Kidney (tissue), 14 donors: ENCODE results near the gene MEF2D. TPM values are rescaled to one million over a fixed set of nuclear protein-coding genes. Genes with fewer than 3 reads are reported as not detected.

Experiments
- DNase-seq, 5 donors: peaks; one replicate each; pipeline ENCODE4 v3.0.0-alpha.2; 2013 to 2020
- FAIRE-seq: peaks from 2 replicates; lab custom pipeline; 2012; peaks lifted over from hg19 to GRCh38; lab: Jason Lieb, UNC
- H3K27ac ChIP-seq, 2 donors: one replicate each; pipeline ENCODE4 v1.7.0; 2013; ENCODE audit warnings: low read depth in 2 of 2, low read length in 2 of 2, inconsistent platforms in 1 of 2
- H3K27me3 ChIP-seq: one replicate; pipeline ENCODE4 v1.7.1; 2013; ENCODE audit warnings: low read length, inconsistent platforms; ENCODE audit not compliant: control insufficient read depth, insufficient read depth
- H3K36me3 ChIP-seq, 3 donors: one replicate each; pipeline versions ENCODE4 v1.7.0 to v1.7.1; 2013; ENCODE audit warnings: low read length in 3 of 3, control low read depth in 1 of 3, inconsistent platforms in 1 of 3; ENCODE audit not compliant: insufficient read depth in 3 of 3, control insufficient read depth in 2 of 3
- H3K4me1 ChIP-seq, 3 donors: one replicate each; pipeline versions ENCODE4 v1.7.0 to v1.7.1; 2013; ENCODE audit warnings: low read length in 3 of 3, inconsistent platforms in 1 of 3, low read depth in 1 of 3; ENCODE audit not compliant: control insufficient read depth in 2 of 3, insufficient read depth in 2 of 3
- H3K4me3 ChIP-seq, 3 donors: one replicate each; pipeline versions ENCODE4 v1.7.0 to v1.8.1; 2013; ENCODE audit warnings: low read length in 3 of 3, control low read depth in 1 of 3, inconsistent platforms in 1 of 3
- H3K9ac ChIP-seq, 3 donors: one replicate each; pipeline versions ENCODE4 v1.7.0 to v1.7.1; 2013; ENCODE audit warnings: low read length in 3 of 3, control low read depth in 1 of 3, inconsistent platforms in 1 of 3
- H3K9me3 ChIP-seq, 3 donors: one replicate each; pipeline versions ENCODE4 v1.7.0 to v1.7.1; 2013; ENCODE audit warnings: low read length in 3 of 3, control low read depth in 1 of 3, inconsistent platforms in 1 of 3; ENCODE audit not compliant: control insufficient read depth in 2 of 3, insufficient read depth in 1 of 3
- CTCF ChIP-seq: IDR thresholded peaks from 3 replicates; pipeline ENCODE4 v1.5.1; 2012; ENCODE audit warnings: mild to moderate bottlenecking, moderate library complexity, borderline replicate concordance; ENCODE audit not compliant: insufficient read depth; ENCODE audit errors: extremely low read depth
- intact Hi-C: fragments of 100-400 bp; cut with DNase I; formaldehyde crosslinking; loops from one replicate; pipeline ENCODE4 v1.11.1; 2022
- polyA plus RNA-seq: library from polyadenylated mRNA; stranded (reverse); fragments of 350-450 nt; fragmentation: Illumina TruSeq; extraction: RNeasy Lipid Tissue Mini Kit (QIAGEN cat#74804); gene quantifications from one replicate; pipeline ENCODE4 v1.2.3, GENCODE V29; 2014; ENCODE audit warnings: low read depth, low replicate concordance; ENCODE audit not compliant: insufficient read depth
- total RNA-seq: library from RNA; stranded (reverse); fragmentation: NEBNext Ultra II Directional; extraction: Animal tissue kit (Norgen Biotek cat#: 25700); gene quantifications from one replicate; pipeline ENCODE4 v1.2.1, GENCODE V29; 2021
- donor health status: control.
- donor health status: control.
- donor health status: control.
- donor health status: control.
- donor health status: control.
- donor health status: DM: yes; HTN: yes; CAD: no.
- donor health status: Normal renal cell carcinoma (clear cell type).

Gene MEF2D
- total and polyA plus RNA-seq, 2 donors from 2014 or later: 13.7 to 49.3 TPM

- peak overlapping the region in 2 of 3 donors; percentile 20 to 61 for H3K9ac ChIP-seq
- no peak for TF ChIP-seq CTCF
- H3K9me3 ChIP-seq: no peaks in the 10 kb centered on the region
- no peaks in the 10 kb centered on the region for H3K27me3 ChIP-seq
- H3K4me3 ChIP-seq: peak overlapping the region in 2 of 3 donors; percentile 75 to 82
- FAIRE-seq (no peak), DNase-seq (peak in 3 of 5 donors; percentile 37 to 65 (median 62))
- intact Hi-C loops: no loop called here
- H3K4me1 ChIP-seq: peaks cover 7 to 59% (median 43%) of the 10 kb centered on the region in 3 donors
- peak overlapping the region; percentile 27 to 97 for H3K27ac ChIP-seq
- no peaks in the 10 kb centered on the region for H3K36me3 ChIP-seq
Observed at GRCh38 chr1:156497743-156498431, 2.7 kb downstream of the MEF2D start.

GRCh38 chr1:156497078-156497742 lies 3.4 kb downstream of the MEF2D start:
- DNase-seq: peak in 2 of 5 donors; percentile 38 to 70
- Histone ChIP-seq H3K9me3 (no peaks in the 10 kb centered on the region), H3K9ac (peak overlapping the region in 2 of 3 donors; percentile 16 to 20), H3K4me1 (peaks cover 2 to 60% (median 42%) of the 10 kb centered on the region in 3 donors), H3K27ac (peak overlapping the region in 1 of 2 donors; percentile 27), H3K27me3 (no peaks in the 10 kb centered on the region), H3K36me3 (no peaks in the 10 kb centered on the region), H3K4me3 (peak overlapping the region in 1 of 3 donors; percentile 82)
- no peak for FAIRE-seq
- TF ChIP-seq CTCF: no peak
- intact Hi-C loops: no loop called here

- Histone ChIP-seq H3K4me3 (peak overlapping the region in 1 of 3 donors; percentile 35), H3K27me3 (no peaks in the 10 kb centered on the region), H3K27ac (no peak overlapping the region), H3K4me1 (peaks cover 0 to 64% (median 51%) of the 10 kb centered on the region in 3 donors), H3K36me3 (peaks cover 0 to 7% (median 0%) of the 10 kb centered on the region in 3 donors), H3K9ac (peak overlapping the region in 1 of 3 donors; percentile 20), H3K9me3 (no peaks in the 10 kb centered on the region)
- no peak for TF ChIP-seq CTCF
- FAIRE-seq: no peak
- intact Hi-C loops: no loop called here
- peak in 2 of 5 donors; percentile 29 to 71 for DNase-seq
Observed at GRCh38 chr1:156496211-156496761, 4.3 kb downstream of the MEF2D start.
